H9 (cell line): Measurements from ENCODE around the gene TMEM217. TPM values are rescaled to one million over a fixed set of nuclear protein-coding genes. Genes with fewer than 3 reads are reported as not detected.

Experiments used
- DNase-seq: peaks from one replicate; pipeline ENCODE4 v3.0.0-alpha.2; 2017
- H2AFZ ChIP-seq: one replicate; pipeline ENCODE4 v1.6.1; 2013; ENCODE audit warnings: mild to moderate bottlenecking, low read length, control low read depth, moderate library complexity
- H2AK5ac ChIP-seq: 2 replicates; pipeline ENCODE4 v1.6.1; 2013; ENCODE audit warnings: low read length, control low read depth, mixed read lengths; ENCODE audit not compliant: insufficient read length
- H2BK120ac ChIP-seq: one replicate; pipeline ENCODE4 v1.6.1; 2013; ENCODE audit warnings: low read depth, mild to moderate bottlenecking, low read length, control low read depth, inconsistent platforms; ENCODE audit not compliant: poor library complexity, severe bottlenecking
- H2BK12ac ChIP-seq: 2 replicates; pipeline ENCODE4 v1.6.1; 2013; ENCODE audit warnings: low read length, control low read depth, mixed read lengths, low read depth; ENCODE audit not compliant: insufficient read length
- H2BK15ac ChIP-seq: 2 replicates; pipeline ENCODE4 v1.6.1; 2013; ENCODE audit warnings: low read depth, low read length, control low read depth
- H2BK20ac ChIP-seq: one replicate; pipeline ENCODE4 v1.6.1; 2013; ENCODE audit warnings: low read depth, mild to moderate bottlenecking, low read length, control low read depth, inconsistent platforms; ENCODE audit not compliant: poor library complexity, severe bottlenecking
- H2BK5ac ChIP-seq: 2 replicates; pipeline ENCODE4 v1.6.1; 2013; ENCODE audit warnings: low read length, control low read depth, mixed read lengths; ENCODE audit not compliant: insufficient read length
- H3K14ac ChIP-seq: 2 replicates; pipeline ENCODE4 v1.6.1; 2013; ENCODE audit warnings: low read length, control low read depth; ENCODE audit not compliant: insufficient read depth
- H3K18ac ChIP-seq: 2 replicates; pipeline ENCODE4 v1.6.1; 2013; ENCODE audit warnings: low read depth, mild to moderate bottlenecking, mixed read lengths, low read length, control low read depth; ENCODE audit not compliant: insufficient read length
- H3K23ac ChIP-seq: 2 replicates; pipeline ENCODE4 v1.6.1; 2013; ENCODE audit warnings: low read length, control low read depth, mixed read lengths, low read depth; ENCODE audit not compliant: insufficient read length
- H3K23me2 ChIP-seq: 2 replicates; pipeline ENCODE4 v1.6.1; 2013; ENCODE audit warnings: low read depth, mild to moderate bottlenecking, mixed read lengths, low read length, control low read depth; ENCODE audit not compliant: insufficient read length, poor library complexity, severe bottlenecking
- H3K27ac ChIP-seq: 2 replicates; pipeline ENCODE4 v1.5.1; 2013; ENCODE audit warnings: low read length, control low read depth, mixed read lengths, low read depth; ENCODE audit not compliant: insufficient read length
- H3K27me3 ChIP-seq: 2 replicates; pipeline ENCODE4 v1.6.1; 2013; ENCODE audit warnings: low read length, control low read depth, inconsistent platforms; ENCODE audit not compliant: insufficient read depth
- H3K4ac ChIP-seq: 2 replicates; pipeline ENCODE4 v1.6.1; 2013; ENCODE audit warnings: low read depth, mild to moderate bottlenecking, control low read depth, inconsistent platforms, low read length, moderate library complexity
- H3K4me1 ChIP-seq: 2 replicates; pipeline ENCODE4 v1.6.1; 2013; ENCODE audit warnings: low read length, control low read depth, inconsistent platforms; ENCODE audit not compliant: insufficient read depth
- H3K4me2 ChIP-seq: 2 replicates; pipeline ENCODE4 v1.6.1; 2013; ENCODE audit warnings: low read length, control low read depth, mixed read lengths; ENCODE audit not compliant: insufficient read length, insufficient read depth
- H3K56ac ChIP-seq: 2 replicates; pipeline ENCODE4 v1.6.1; 2013; ENCODE audit warnings: low read depth, mild to moderate bottlenecking, mixed read lengths, low read length, control low read depth; ENCODE audit not compliant: insufficient read length
- H3K79me1 ChIP-seq: 2 replicates; pipeline ENCODE4 v1.6.1; 2013; ENCODE audit warnings: low read depth, mild to moderate bottlenecking, moderate library complexity, low read length, control low read depth, inconsistent platforms; ENCODE audit not compliant: insufficient read depth, poor library complexity, severe bottlenecking
- H3K79me2 ChIP-seq: 2 replicates; pipeline ENCODE4 v1.6.1; 2013; ENCODE audit warnings: low read length, control low read depth, inconsistent platforms; ENCODE audit not compliant: insufficient read depth
- H3K9ac ChIP-seq: 2 replicates; pipeline ENCODE4 v1.6.1; 2013; ENCODE audit warnings: low read length, control low read depth, mixed read lengths; ENCODE audit not compliant: insufficient read length; ENCODE audit errors: extremely low read depth
- H3K9me3 ChIP-seq: one replicate; pipeline ENCODE4 v1.6.1; 2013; ENCODE audit warnings: low read depth, low read length, inconsistent platforms; ENCODE audit not compliant: control insufficient read depth
- H3T11ph ChIP-seq: one replicate; pipeline ENCODE4 v1.6.1; 2013; ENCODE audit warnings: mild to moderate bottlenecking, low read length, control low read depth, inconsistent platforms
- H4K20me1 ChIP-seq: one replicate; pipeline ENCODE4 v1.6.1; 2013; ENCODE audit not compliant: control insufficient read depth, insufficient read length, insufficient read depth
- H4K5ac ChIP-seq: 2 replicates; pipeline ENCODE4 v1.6.1; 2013; ENCODE audit warnings: low read depth, mild to moderate bottlenecking, mixed read lengths, low read length, control low read depth; ENCODE audit not compliant: insufficient read length
- H4K8ac ChIP-seq: replicated peaks from 2 replicates; pipeline ENCODE4 v1.6.1; 2013; ENCODE audit warnings: low read length, control low read depth, mixed read lengths, low read depth; ENCODE audit not compliant: insufficient read length
- H4K91ac ChIP-seq: 2 replicates; pipeline ENCODE4 v1.6.1; 2013; ENCODE audit warnings: low read depth, mild to moderate bottlenecking, moderate library complexity, mixed read lengths, low read length, control low read depth; ENCODE audit not compliant: insufficient read length
- H3K27ac Mint-ChIP-seq, 3 experiments: 2 replicates in 2 of 3; 3 replicates in 1 of 3; pipeline ENCODE4 v1.8.0; 2020 to 2021; ENCODE audit warnings: mixed read lengths in 3 of 3, mild to moderate bottlenecking in 1 of 3, moderate library complexity in 1 of 3
- H3K27me3 Mint-ChIP-seq: 2 replicates; pipeline ENCODE4 v1.8.0; 2021; ENCODE audit warnings: low read depth, mild to moderate bottlenecking, moderate library complexity, mixed read lengths
- H3K36me3 Mint-ChIP-seq, 3 experiments: 2 replicates in 2 of 3; 3 replicates in 1 of 3; pipeline ENCODE4 v1.8.0; 2020 to 2021; ENCODE audit warnings: low read depth in 3 of 3, mixed read lengths in 3 of 3; ENCODE audit not compliant: insufficient read depth in 1 of 3
- H3K4me1 Mint-ChIP-seq, 2 experiments: 2 replicates each; pipeline ENCODE4 v1.8.0; 2020; ENCODE audit warnings: mixed read lengths in 2 of 2
- H3K4me3 Mint-ChIP-seq, 2 experiments: 2 replicates in 1 of 2; 3 replicates in 1 of 2; pipeline ENCODE4 v1.8.0; 2020 to 2021; ENCODE audit warnings: mild to moderate bottlenecking in 2 of 2, mixed read lengths in 2 of 2, moderate library complexity in 1 of 2
- H3K9me3 Mint-ChIP-seq, 2 experiments: 2 replicates in 1 of 2; 3 replicates in 1 of 2; pipeline ENCODE4 v1.8.0; 2020; ENCODE audit warnings: mild to moderate bottlenecking in 2 of 2, mixed read lengths in 2 of 2, moderate library complexity in 1 of 2
- WGBS: extraction: QIAGEN DNeasy Blood & Tissue Kit; methylation state at CpG from one replicate; pipeline ENCODE4 v1.1.7; 2013; ENCODE audit warnings: missing lambda C conversion rate, low lambda C conversion rate, mixed read lengths; ENCODE audit not compliant: insufficient read length; ENCODE audit errors: extremely low coverage; 5-methylcytosine and 5-hydroxymethylcytosine counted together
- total RNA-seq: library from RNA; stranded (reverse); gene quantifications from 2 replicates; pipeline ENCODE4 v1.2.1, GENCODE V29; 2021
- TF ChIP-seq, protein P1 (sequence below): fragments of 200-600 bp; sonication (generic); conservative IDR thresholded peaks from 3 replicates; pipeline ENCODE4 v1.8.0; 2021; ENCODE audit warnings: antibody characterized with exemption, mild to moderate bottlenecking

Gene TMEM217
- total RNA-seq, 1 experiment from 2014 or later: 1.1 TPM

DNA sequence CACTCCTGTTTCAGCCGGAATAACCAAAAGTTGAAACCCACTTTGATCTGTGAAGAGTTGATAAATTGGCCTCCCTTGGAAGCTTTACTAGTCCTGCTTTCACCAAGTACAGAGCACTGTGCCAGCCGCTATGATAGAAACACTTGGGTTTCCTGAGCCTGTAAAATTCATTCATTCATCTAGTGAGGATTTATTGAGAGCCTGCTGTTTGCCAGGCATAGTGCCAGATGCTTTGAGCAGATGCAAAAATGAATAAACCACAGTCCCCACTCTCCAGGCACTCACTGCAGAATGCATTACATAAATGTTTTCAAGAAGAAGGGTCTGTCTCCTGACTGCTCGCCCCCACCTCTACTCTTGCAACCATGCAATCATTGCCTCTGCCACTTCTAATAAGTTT, 25.3 kb upstream of the TMEM217 start:
- Histone ChIP-seq H3K14ac (no peak overlapping the region), H3K27ac (no peak overlapping the region), H3K79me1 (no peaks in the 10 kb centered on the region)

More for the DNA sequence above, 25.3 kb upstream of the TMEM217 start:
- Histone ChIP-seq H2AFZ (no peak overlapping the region), H3K9me3 (no peaks in the 10 kb centered on the region), H2BK15ac (no peak overlapping the region), H2BK20ac (no peak overlapping the region), H4K5ac (no peak overlapping the region), H3K9ac (no peak overlapping the region), H3K27me3 (no peaks in the 10 kb centered on the region), H3K18ac (no peak overlapping the region), H3K4me1 (no peaks in the 10 kb centered on the region), H2BK12ac (no peak overlapping the region), H3K79me2 (no peaks in the 10 kb centered on the region), H3K23me2 (no peaks in the 10 kb centered on the region), H3K56ac (no peak overlapping the region), H2BK120ac (no peak overlapping the region), H3K4ac (no peak overlapping the region), H2BK5ac (no peak overlapping the region), H4K20me1 (peaks cover 2% of the 10 kb centered on the region), H3K23ac (no peak overlapping the region), H2AK5ac (no peak overlapping the region), H4K8ac (no peak overlapping the region), H3T11ph (no peak overlapping the region), H4K91ac (no peak overlapping the region), H3K4me2 (no peak overlapping the region)
- TF ChIP-seq, protein P1, sequence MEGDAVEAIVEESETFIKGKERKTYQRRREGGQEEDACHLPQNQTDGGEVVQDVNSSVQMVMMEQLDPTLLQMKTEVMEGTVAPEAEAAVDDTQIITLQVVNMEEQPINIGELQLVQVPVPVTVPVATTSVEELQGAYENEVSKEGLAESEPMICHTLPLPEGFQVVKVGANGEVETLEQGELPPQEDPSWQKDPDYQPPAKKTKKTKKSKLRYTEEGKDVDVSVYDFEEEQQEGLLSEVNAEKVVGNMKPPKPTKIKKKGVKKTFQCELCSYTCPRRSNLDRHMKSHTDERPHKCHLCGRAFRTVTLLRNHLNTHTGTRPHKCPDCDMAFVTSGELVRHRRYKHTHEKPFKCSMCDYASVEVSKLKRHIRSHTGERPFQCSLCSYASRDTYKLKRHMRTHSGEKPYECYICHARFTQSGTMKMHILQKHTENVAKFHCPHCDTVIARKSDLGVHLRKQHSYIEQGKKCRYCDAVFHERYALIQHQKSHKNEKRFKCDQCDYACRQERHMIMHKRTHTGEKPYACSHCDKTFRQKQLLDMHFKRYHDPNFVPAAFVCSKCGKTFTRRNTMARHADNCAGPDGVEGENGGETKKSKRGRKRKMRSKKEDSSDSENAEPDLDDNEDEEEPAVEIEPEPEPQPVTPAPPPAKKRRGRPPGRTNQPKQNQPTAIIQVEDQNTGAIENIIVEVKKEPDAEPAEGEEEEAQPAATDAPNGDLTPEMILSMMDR: no peak
- H3K27me3 Mint-ChIP-seq: no peaks in the 10 kb centered on the region
- no CpG with 5 or more reads among the region's 3 CpGs for WGBS
- peaks cover 24 to 66% (median 62%) of the 10 kb centered on the region in 3 experiments; a peak in 6 of 7 replicates for H3K36me3 Mint-ChIP-seq
- no peak overlapping the region for H3K4me3 Mint-ChIP-seq
- no peak for DNase-seq
- no peaks in the 10 kb centered on the region for H3K9me3 Mint-ChIP-seq
- no peaks in the 10 kb centered on the region for H3K4me1 Mint-ChIP-seq
- H3K27ac Mint-ChIP-seq: no peak overlapping the region
